ENCODE results near the gene FBXO10. TPM values are rescaled to one million over a fixed set of nuclear protein-coding genes. Genes with fewer than 3 reads are reported as not detected.

Gene FBXO10, protein sequence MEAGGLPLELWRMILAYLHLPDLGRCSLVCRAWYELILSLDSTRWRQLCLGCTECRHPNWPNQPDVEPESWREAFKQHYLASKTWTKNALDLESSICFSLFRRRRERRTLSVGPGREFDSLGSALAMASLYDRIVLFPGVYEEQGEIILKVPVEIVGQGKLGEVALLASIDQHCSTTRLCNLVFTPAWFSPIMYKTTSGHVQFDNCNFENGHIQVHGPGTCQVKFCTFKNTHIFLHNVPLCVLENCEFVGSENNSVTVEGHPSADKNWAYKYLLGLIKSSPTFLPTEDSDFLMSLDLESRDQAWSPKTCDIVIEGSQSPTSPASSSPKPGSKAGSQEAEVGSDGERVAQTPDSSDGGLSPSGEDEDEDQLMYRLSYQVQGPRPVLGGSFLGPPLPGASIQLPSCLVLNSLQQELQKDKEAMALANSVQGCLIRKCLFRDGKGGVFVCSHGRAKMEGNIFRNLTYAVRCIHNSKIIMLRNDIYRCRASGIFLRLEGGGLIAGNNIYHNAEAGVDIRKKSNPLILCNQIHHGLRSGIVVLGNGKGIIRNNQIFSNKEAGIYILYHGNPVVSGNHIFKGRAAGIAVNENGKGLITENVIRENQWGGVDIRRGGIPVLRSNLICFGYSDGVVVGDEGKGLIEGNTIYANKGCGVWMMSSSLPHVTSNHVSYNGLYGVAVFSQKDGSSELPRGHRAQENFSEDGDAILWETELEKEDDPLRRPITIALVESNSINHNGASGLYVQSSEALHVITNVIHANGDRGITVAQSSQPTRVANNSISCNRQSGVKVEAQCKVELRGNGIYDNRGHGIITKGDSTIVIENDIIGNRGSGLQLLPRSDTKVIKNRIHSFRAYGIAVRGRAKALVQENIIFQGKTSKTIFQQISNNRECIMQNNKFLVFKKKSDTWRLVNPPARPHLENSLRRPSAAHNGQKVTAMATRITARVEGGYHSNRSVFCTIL
- 5.8 to 8.8 TPM (median 7.3 TPM) in 5 replicates for total RNA-seq (2022; extraction: Qiagen RNA extraction; ENCODE audit: low read depth)

DNA sequence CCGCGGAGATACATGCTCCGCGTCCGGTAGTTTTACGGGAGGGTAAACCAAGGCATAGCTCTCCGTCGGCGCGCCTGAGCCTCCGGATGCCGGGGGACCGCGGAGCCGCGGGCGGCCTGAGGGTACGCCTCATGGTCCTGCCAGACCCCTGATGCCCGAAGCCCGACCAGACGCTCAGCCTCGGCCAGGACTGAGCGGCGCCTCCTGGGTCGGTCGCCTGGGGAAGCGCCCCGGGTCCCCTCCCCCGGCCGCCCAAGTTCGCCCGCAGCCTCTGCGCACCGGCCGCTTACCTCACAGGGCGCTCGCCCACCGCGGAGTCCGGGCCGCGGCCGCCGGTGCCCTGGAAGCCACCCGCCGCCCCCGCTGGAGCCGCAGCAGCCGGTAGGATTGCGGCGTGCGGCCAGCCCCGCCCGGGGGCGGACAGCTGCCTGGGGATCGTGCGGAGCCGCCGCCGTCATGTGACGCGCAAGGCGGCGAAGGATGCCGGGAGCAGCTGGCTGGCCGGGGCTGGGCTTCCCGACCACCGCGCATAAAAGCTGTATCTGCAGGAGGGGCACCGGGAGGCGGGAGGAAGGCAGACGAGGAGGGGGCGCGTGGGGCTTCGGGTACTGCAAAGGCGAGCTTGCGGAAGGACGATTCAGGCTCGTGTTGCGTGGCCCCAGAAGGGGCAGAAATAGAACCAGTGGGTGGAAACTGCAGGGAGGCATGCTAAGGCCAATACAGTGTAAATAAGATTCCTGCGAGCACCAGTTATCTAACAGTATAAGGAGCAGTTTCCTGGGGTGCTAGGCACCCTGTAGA, at the start of gene FBXO10:
Gene FBXO10 (minus strand): TSS at position 460 of the 801 bp plus-strand sequence. CDS start 34,612 bp downstream, outside the sequence.

DNA sequence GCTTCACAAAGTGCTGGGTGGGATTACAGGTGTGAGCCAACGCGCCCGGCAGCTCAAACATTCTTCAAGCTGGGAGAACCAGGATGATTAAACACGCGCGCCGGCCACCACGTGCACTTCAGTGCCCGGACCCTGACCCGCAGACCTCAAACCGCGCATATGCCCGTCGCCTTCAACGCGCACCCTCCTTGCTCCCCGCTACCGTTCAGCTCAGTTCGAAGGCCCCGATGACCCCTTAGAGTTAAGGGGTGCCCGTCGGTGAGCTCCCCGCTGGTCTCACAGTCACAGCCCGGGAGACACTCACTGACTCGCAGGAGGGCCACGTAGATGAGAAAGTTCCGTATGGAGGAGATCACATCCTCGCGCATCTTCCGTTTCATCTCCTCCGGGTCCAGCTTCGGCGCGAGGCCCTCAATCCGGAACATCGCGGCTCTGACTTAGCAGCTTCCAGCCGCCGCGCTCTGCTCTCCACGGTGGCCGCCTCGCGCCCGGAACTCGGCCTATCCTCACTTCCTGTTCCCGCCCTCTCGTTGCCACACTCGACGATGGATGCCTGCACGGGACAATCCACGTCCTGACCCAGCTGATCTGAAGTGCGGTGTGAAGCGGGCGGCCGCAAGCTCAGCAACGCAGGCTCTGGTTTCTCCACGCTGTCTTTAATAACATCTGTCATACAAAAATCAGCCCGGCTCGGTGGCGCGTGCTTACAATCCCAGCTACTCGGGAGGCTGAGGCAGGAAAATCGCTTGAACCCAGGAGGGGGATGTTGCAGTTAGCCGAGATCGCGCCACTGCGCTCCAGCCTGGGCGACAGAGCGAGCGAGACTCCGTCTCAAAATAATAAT, 16.1 kb upstream of the FBXO10 start, which contains the start of gene TOMM5:
Gene TOMM5 (minus strand): TSS at position 490 of the 844 bp plus-strand sequence. CDS start 65 bp downstream, at position 425.

GRCh38 chr9:37485389-37486255, 90.6 kb downstream of the FBXO10 start, which contains the start of gene POLR1E:
Gene POLR1E, plus strand, starts transcription at chr9:37485948. Its CDS starts 100 bp downstream, at chr9:37486048.

DNA sequence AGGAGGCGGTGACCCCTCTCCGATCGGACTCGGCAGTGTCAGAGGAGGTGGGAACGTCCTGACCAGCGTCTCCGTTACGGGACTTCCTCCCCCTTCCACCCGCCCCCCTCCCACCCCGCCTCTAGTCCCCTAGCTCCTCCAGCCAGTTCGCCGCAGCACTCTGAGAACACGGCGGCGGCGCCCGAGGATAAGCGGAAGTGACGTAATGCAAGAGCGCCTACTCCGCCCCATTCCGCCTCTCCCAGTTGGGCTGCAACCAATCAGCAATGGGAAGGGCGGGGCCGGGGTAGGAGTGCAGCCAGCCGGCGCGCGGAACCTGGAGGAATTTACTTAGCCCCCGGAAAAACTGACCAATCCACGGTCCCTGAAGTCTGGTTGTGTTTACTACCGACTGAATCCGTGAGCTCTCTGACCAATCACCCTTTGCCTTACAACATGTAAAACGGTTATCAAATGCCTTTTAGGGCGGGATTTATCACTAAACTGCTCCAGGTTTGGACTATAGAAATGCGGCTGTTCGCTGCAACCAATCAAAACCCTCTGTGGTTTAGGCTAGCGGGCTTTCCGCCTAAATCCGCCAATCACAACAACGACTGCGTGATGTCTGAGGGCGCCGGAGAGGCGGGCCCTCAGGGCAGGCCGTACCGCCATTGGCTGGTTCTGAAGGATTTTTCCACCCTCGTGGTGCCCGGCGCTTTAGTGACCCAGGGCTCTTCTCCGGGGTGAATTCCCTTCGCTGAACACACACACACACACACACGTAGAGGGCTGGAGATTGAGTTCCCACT, 110.7 kb downstream of the FBXO10 start, which contains the start of gene ZBTB5:
Gene ZBTB5 (minus strand): TSS at position 202 of the 788 bp plus-strand sequence. CDS start 22,899 bp downstream, outside the sequence.

Other genes with a start within 250 kb of the FBXO10 start
- gene GRHPR, start 153.7 kb downstream of the FBXO10 start, total RNA-seq (2022; extraction: Qiagen RNA extraction; ENCODE audit: low read depth) = 153 to 175 TPM (median 172 TPM) in 5 replicates
- gene ZBTB5, start 110.9 kb downstream of the FBXO10 start, total RNA-seq (2022; extraction: Qiagen RNA extraction; ENCODE audit: low read depth) = 6.3 to 8.0 TPM (median 7.3 TPM) in 5 replicates
- gene POLR1E, start 90.4 kb downstream of the FBXO10 start, total RNA-seq (2022; extraction: Qiagen RNA extraction; ENCODE audit: low read depth) = 32.0 to 41.3 TPM (median 36.8 TPM) in 5 replicates
- 330 to 343 TPM (median 331 TPM) in 5 replicates for gene TOMM5, start 16.2 kb upstream of the FBXO10 start, total RNA-seq (2022; extraction: Qiagen RNA extraction; ENCODE audit: low read depth)
- gene FRMPD1, start 74.6 kb upstream of the FBXO10 start, total RNA-seq (2022; extraction: Qiagen RNA extraction; ENCODE audit: low read depth) = 0.03 to 0.06 TPM (median 0.05 TPM) in 3 of 5 replicates, not detected in the others
- 5.4 to 5.9 TPM (median 5.8 TPM) in 5 replicates for gene TRMT10B, start 177.4 kb upstream of the FBXO10 start, total RNA-seq (2022; extraction: Qiagen RNA extraction; ENCODE audit: low read depth)
- gene EXOSC3, start 208.7 kb upstream of the FBXO10 start, total RNA-seq (2022; extraction: Qiagen RNA extraction; ENCODE audit: low read depth) = 68.4 to 88.5 TPM (median 81.3 TPM) in 5 replicates
- 10.4 to 12.5 TPM (median 11.2 TPM) in 5 replicates for gene DCAF10, start 224.4 kb upstream of the FBXO10 start, total RNA-seq (2022; extraction: Qiagen RNA extraction; ENCODE audit: low read depth)